ENCODE results near the gene MEMO1. TPM values are rescaled to one million over a fixed set of nuclear protein-coding genes. Genes with fewer than 3 reads are reported as not detected.

Gene MEMO1
- total RNA-seq, 1 experiment from 2014 or later: 54.6 TPM

GRCh38 chr2:32009516-32010256, 1.1 kb downstream of the MEMO1 start:
- H3K27me3 ChIP-seq (replicated peaks): no peaks in the 10 kb centered on the region
- peak; percentile 47 to 55 for DNase-seq (ENCODE audit: low read depth in 1 of 2, low spot score in 2 of 2)
- peak overlapping the region; percentile 92 for H3K4me3 ChIP-seq
- peaks cover 9% of the 10 kb centered on the region for H3K36me3 ChIP-seq
- no peaks in the 10 kb centered on the region for H3K9me3 ChIP-seq (replicated peaks)
- H3K4me1 ChIP-seq (replicated peaks): peaks cover 18% of the 10 kb centered on the region
- peak overlapping the region; percentile 39 for H3K27ac ChIP-seq

- DNase-seq (ENCODE audit: low read depth in 1 of 2, low spot score in 2 of 2): peak in 1 of 2 experiments; percentile 28
- Histone ChIP-seq H3K36me3 (peaks cover 9% of the 10 kb centered on the region), H3K9me3 (replicated peaks) (no peaks in the 10 kb centered on the region), H3K4me1 (replicated peaks) (peaks cover 18% of the 10 kb centered on the region), H3K27ac (no peak overlapping the region; the same call in 1 of the 2 replicates), H3K4me3 (peak overlapping the region; percentile 92), H3K27me3 (replicated peaks) (no peaks in the 10 kb centered on the region)
Measured at GRCh38 chr2:32008805-32009515, 1.8 kb downstream of the MEMO1 start.

GRCh38 chr2:32007121-32007391, 3.8 kb downstream of the MEMO1 start:
- Histone ChIP-seq H3K4me3 (no peak overlapping the region), H3K27ac (no peak overlapping the region), H3K36me3 (peaks cover 9% of the 10 kb centered on the region), H3K9me3 (replicated peaks) (no peaks in the 10 kb centered on the region), H3K4me1 (replicated peaks) (peaks cover 18% of the 10 kb centered on the region), H3K27me3 (replicated peaks) (no peaks in the 10 kb centered on the region)
- no peak for DNase-seq (ENCODE audit: low read depth in 1 of 2, low spot score in 2 of 2)

GRCh38 chr2:32005371-32005976, 5.3 kb downstream of the MEMO1 start:
- Histone ChIP-seq H3K4me3 (no peak overlapping the region), H3K36me3 (peaks cover 9% of the 10 kb centered on the region), H3K4me1 (replicated peaks) (peaks cover 10% of the 10 kb centered on the region), H3K27me3 (replicated peaks) (no peaks in the 10 kb centered on the region), H3K9me3 (replicated peaks) (no peaks in the 10 kb centered on the region), H3K27ac (no peak overlapping the region)
- DNase-seq (ENCODE audit: low read depth in 1 of 2, low spot score in 2 of 2): no peak

- H3K4me3 ChIP-seq: no peak overlapping the region
- H3K27ac ChIP-seq: no peak overlapping the region
- no peak for DNase-seq (ENCODE audit: low read depth in 1 of 2, low spot score in 2 of 2)
- H3K9me3 ChIP-seq (replicated peaks): no peaks in the 10 kb centered on the region
- peaks cover 9% of the 10 kb centered on the region for H3K4me1 ChIP-seq (replicated peaks)
- H3K36me3 ChIP-seq: peaks cover 5% of the 10 kb centered on the region
- no peaks in the 10 kb centered on the region for H3K27me3 ChIP-seq (replicated peaks)
Measured at GRCh38 chr2:32003791-32004190, 7.0 kb downstream of the MEMO1 start.

GRCh38 chr2:32002406-32002805, 8.4 kb downstream of the MEMO1 start:
- Histone ChIP-seq H3K4me3 (no peak overlapping the region), H3K36me3 (peaks cover 5% of the 10 kb centered on the region), H3K27me3 (replicated peaks) (no peaks in the 10 kb centered on the region), H3K9me3 (replicated peaks) (no peaks in the 10 kb centered on the region), H3K4me1 (replicated peaks) (0 out of 2 replicates have a peak, but pooled peaks cover 4% of the 10 kb centered on the region), H3K27ac (no peak overlapping the region)
- no peak for DNase-seq (ENCODE audit: low read depth in 1 of 2, low spot score in 2 of 2)

- Histone ChIP-seq H3K36me3 (no peaks in the 10 kb centered on the region), H3K27ac (no peak overlapping the region), H3K27me3 (replicated peaks) (no peaks in the 10 kb centered on the region), H3K4me1 (replicated peaks) (0 out of 2 replicates have a peak, but pooled peaks cover 4% of the 10 kb centered on the region), H3K9me3 (replicated peaks) (no peaks in the 10 kb centered on the region), H3K4me3 (no peak overlapping the region)
- no peak for DNase-seq (ENCODE audit: low read depth in 1 of 2, low spot score in 2 of 2)
Measured at GRCh38 chr2:31999438-31999837, 11.4 kb downstream of the MEMO1 start.

- Histone ChIP-seq H3K4me1 (replicated peaks) (0 out of 2 replicates have a peak, but pooled peaks cover 4% of the 10 kb centered on the region), H3K27me3 (replicated peaks) (no peaks in the 10 kb centered on the region), H3K36me3 (no peaks in the 10 kb centered on the region), H3K27ac (no peak overlapping the region), H3K4me3 (no peak overlapping the region), H3K9me3 (replicated peaks) (no peaks in the 10 kb centered on the region)
- no peak for DNase-seq (ENCODE audit: low read depth in 1 of 2, low spot score in 2 of 2)
Measured at GRCh38 chr2:31998731-31999383, 12.0 kb downstream of the MEMO1 start.

GRCh38 chr2:31997653-31998052, 13.2 kb downstream of the MEMO1 start:
- Histone ChIP-seq H3K4me1 (replicated peaks) (0 out of 2 replicates have a peak, but pooled peaks cover 4% of the 10 kb centered on the region), H3K4me3 (no peak overlapping the region), H3K27me3 (replicated peaks) (no peaks in the 10 kb centered on the region), H3K36me3 (no peaks in the 10 kb centered on the region), H3K27ac (no peak overlapping the region), H3K9me3 (replicated peaks) (no peaks in the 10 kb centered on the region)
- no peak for DNase-seq (ENCODE audit: low read depth in 1 of 2, low spot score in 2 of 2)

GRCh38 chr2:31996571-31997150, 14.1 kb downstream of the MEMO1 start:
- no peak overlapping the region for H3K4me3 ChIP-seq
- H3K27me3 ChIP-seq (replicated peaks): no peaks in the 10 kb centered on the region
- DNase-seq (ENCODE audit: low read depth in 1 of 2, low spot score in 2 of 2): no peak
- 0 out of 2 replicates have a peak, but pooled peaks cover 4% of the 10 kb centered on the region for H3K4me1 ChIP-seq (replicated peaks)
- no peak overlapping the region for H3K27ac ChIP-seq
- H3K36me3 ChIP-seq: no peaks in the 10 kb centered on the region
- no peaks in the 10 kb centered on the region for H3K9me3 ChIP-seq (replicated peaks)

- Histone ChIP-seq H3K27me3 (replicated peaks) (no peaks in the 10 kb centered on the region), H3K4me3 (no peak overlapping the region), H3K36me3 (no peaks in the 10 kb centered on the region), H3K4me1 (replicated peaks) (0 out of 2 replicates have a peak, but pooled peaks cover 4% of the 10 kb centered on the region), H3K27ac (no peak overlapping the region), H3K9me3 (replicated peaks) (no peaks in the 10 kb centered on the region)
- DNase-seq (ENCODE audit: low read depth in 1 of 2, low spot score in 2 of 2): no peak
Measured at GRCh38 chr2:31992934-31993333, 17.9 kb downstream of the MEMO1 start.

GRCh38 chr2:31992025-31992579, 18.7 kb downstream of the MEMO1 start:
- no peaks in the 10 kb centered on the region for H3K4me1 ChIP-seq (replicated peaks)
- H3K36me3 ChIP-seq: no peaks in the 10 kb centered on the region
- H3K4me3 ChIP-seq: no peak overlapping the region
- H3K27me3 ChIP-seq (replicated peaks): no peaks in the 10 kb centered on the region
- no peak for DNase-seq (ENCODE audit: low read depth in 1 of 2, low spot score in 2 of 2)
- H3K9me3 ChIP-seq (replicated peaks): no peaks in the 10 kb centered on the region
- no peak overlapping the region for H3K27ac ChIP-seq

GRCh38 chr2:31989946-31990345, 20.9 kb downstream of the MEMO1 start:
- Histone ChIP-seq H3K9me3 (replicated peaks) (no peaks in the 10 kb centered on the region), H3K27ac (no peak overlapping the region), H3K4me1 (replicated peaks) (no peaks in the 10 kb centered on the region), H3K27me3 (replicated peaks) (no peaks in the 10 kb centered on the region), H3K36me3 (no peaks in the 10 kb centered on the region), H3K4me3 (no peak overlapping the region)
- no peak for DNase-seq (ENCODE audit: low read depth in 1 of 2, low spot score in 2 of 2)

Data from SJSA1 (cell line).